GM21737 (cell line): ENCODE measurements around the gene NOS1AP.

Source experiments
- ATAC-seq: cut with Tn5 transposase; IDR thresholded peaks from one replicate; pipeline ENCODE4 v1.9.1; 2021; ENCODE audit warnings: mild to moderate bottlenecking, moderate library complexity; ENCODE audit not compliant: unreplicated experiment

The NOS1AP gene

GRCh38 chr1:162088281-162088969 is 18.9 kb downstream of the NOS1AP start:
- ATAC-seq: no peak

DNA sequence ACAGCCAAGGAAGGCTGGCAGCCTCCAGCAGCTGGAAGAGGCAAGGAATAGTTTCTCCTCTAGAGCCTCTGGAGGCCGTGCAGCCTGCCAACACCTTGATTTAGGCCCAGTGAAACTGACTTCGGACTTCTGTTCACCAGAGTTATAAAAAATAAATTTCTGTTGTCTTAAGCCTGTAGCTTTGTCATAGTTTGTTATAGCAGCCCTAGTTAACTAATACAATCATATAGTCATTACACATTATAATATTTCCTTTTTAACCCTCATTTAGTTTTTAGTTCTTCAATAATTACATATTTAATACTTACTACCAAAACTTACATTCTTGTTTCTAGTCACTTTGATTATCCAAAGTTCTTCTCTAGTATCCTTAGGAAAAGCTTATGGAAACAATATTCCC is 20.3 kb downstream of the NOS1AP start:
- no peak for ATAC-seq

GRCh38 chr1:162090378-162090777 is 20.9 kb downstream of the NOS1AP start:
- ATAC-seq: no peak

DNA sequence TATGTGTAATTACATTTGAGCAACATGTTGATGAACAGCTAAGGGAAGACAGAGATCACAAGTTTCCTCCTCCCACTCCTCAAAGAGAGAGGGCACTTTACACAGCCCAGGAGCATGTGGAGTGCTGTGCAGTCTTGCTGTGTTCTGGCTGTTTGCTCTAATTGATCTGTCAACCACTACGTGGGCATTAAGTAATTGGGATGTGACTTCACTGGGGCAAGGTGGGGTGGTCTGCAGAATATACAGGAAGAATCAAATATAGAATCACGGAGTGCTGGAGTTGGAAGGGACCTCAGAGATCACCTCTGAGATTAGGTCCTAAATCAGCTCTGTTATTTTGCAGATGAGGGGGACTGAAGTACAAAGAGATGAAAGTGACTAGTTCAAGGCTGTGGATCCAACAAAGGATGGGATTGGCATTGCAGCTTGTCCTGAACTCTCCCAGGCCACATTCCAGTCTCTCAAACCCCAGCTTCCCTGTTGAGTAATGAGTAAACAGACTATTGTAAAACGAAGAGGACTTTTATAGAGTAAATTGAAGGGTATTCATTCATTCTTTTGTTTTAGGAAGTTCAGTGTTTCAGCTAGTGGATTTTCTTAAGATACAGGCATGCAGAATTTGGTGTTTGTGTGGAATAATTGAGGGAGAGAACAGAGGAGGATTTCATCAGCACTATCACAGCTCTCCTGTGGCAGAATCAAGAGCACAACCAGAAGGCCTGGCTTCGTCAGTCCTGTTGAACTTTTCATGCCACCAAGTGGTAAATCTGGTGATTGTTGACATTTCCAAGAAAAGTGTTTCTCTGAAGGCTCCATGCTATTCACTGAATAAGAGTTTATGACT is 22.4 kb downstream of the NOS1AP start:
- ATAC-seq: no peak

DNA sequence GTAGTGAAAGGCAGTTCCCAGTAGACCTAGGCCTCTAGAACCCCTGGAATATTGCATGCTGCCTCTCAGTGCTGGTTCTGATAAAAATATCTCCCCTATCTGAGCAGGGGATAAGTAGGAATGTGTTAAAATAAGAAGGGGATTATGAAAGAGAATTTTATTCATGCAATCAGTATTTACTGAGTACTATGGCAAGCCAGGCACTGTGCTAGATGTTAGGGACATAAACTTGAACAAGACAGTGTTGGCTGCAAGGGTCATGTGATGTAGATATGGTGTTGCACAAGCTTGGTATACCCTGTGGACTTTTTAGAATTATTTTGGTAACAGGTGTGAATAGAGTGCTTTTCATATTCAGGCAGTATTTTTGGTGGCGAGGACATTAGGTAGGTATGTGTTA is 23.6 kb downstream of the NOS1AP start:
- no peak for ATAC-seq

DNA sequence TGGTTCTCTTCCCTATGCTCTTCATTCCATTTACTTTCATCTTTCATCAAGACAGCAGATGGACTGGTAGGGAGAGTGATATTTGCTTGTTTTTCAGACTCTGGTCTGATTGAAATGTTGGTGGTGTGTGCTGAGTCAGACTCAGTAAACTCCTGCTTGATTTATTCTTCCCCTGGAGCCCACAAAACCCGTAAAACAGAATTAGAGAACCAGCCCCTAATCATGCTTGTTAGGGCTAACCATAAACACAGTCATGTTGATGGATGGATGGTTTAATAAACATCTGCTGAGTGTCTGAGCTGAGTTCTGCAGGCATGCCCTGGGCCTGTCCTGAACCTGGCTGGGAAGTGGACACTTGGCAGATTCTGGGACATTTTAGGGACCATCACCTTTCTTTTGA is 24.8 kb downstream of the NOS1AP start:
- ATAC-seq: no peak

DNA sequence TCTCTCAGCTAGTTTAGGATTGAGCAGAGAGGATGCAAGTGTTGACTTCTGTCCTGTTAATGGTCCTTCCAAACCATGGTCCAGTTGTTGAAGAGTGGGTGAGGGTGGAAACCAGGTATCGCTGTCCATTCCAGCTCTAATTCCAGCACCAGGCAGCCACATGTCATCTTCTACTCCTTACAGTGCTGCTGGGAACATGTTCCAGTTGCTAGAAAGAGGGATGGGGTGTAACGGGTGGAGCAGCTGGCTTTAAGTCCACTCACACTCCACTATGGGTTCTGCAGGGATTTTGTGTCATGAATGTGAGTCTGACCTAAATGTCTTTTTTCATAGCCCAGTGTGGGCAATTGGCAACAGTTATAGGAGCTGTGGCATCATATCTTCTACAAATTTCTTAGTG is 25.2 kb downstream of the NOS1AP start:
- no peak for ATAC-seq

GRCh38 chr1:162107911-162108310 is 38.4 kb downstream of the NOS1AP start:
- no peak for ATAC-seq

DNA sequence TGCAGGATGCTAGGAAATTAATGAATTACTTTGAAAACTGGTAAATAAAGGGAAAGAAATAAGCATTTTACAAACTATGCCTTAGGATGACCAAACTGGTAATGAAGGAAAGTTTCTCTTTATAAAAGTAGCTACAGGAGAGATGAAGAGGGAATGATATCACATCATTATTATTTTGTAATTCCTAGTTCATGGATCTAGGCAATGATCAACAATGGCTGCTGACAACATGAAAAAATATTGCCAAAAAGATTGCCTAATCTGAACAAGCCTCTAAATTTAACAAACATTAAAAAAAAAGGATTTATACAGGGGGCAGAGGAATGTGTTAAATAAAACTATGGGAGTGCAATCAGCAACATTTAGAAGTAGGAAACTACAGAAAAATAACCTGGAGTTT is 38.9 kb downstream of the NOS1AP start:
- no peak for ATAC-seq

GRCh38 chr1:162110910-162111309 is 41.4 kb downstream of the NOS1AP start:
- no peak for ATAC-seq

- no peak for ATAC-seq
Observed at GRCh38 chr1:162111572-162111971, 42.1 kb downstream of the NOS1AP start.

DNA sequence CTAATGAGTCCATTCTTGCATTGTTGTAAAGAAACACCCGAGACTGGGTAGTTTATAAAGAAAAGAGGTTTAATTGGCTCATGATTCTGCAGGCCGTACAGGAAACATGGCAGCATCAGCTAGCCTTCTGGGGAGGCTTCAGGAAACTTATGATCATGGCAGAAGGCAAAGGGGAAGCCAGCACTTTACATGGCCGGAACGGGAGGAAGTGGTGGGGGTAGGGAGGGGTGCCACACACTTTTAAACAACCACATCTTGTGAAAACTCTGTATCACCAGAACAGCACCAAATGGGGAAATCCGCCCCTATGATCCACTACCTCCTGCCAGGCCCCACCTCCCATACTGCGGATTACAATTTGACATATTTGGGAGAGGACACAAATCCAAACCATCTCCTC is 43.9 kb downstream of the NOS1AP start:
- no peak for ATAC-seq

DNA sequence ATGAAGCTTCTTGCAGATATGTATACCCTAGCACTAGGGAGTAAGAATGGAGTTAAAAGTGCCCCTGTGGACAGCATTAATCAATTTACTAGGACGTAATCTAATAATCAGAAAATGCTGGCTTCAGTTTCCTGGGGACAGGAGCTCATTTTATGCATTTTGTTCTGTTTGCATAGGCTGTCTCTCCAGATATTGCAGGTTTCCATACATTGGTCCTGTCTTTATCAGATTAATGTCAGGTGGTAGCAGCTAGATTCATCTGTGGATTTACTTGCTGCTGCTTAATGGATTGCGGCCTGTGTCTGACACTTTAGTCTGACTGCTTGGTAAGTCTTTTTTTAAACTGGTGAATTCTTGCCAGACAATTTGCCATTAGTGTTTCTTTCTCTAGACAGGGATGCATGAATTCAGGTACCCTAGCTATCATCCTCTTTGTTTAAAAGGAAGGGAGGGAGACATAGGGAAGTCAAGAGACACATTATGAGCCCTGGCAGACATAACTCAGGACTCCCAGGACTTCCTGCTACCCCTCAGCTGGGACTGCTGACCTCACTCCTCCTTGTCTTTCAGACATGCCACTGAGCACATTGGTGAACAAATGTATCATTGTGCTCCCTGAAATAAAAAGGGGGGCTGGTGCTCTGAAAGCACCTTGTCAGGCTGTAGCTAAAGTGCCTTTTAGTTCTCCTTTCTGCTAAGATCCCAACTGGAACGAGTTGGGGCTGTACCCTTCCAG is 47.7 kb downstream of the NOS1AP start:
- ATAC-seq: no peak

GRCh38 chr1:162118063-162118462 is 48.6 kb downstream of the NOS1AP start:
- ATAC-seq: no peak

- no peak for ATAC-seq
Observed at GRCh38 chr1:162128693-162129356, 59.3 kb downstream of the NOS1AP start.

- ATAC-seq: no peak
Observed at GRCh38 chr1:162130308-162130707, 60.8 kb downstream of the NOS1AP start.

DNA sequence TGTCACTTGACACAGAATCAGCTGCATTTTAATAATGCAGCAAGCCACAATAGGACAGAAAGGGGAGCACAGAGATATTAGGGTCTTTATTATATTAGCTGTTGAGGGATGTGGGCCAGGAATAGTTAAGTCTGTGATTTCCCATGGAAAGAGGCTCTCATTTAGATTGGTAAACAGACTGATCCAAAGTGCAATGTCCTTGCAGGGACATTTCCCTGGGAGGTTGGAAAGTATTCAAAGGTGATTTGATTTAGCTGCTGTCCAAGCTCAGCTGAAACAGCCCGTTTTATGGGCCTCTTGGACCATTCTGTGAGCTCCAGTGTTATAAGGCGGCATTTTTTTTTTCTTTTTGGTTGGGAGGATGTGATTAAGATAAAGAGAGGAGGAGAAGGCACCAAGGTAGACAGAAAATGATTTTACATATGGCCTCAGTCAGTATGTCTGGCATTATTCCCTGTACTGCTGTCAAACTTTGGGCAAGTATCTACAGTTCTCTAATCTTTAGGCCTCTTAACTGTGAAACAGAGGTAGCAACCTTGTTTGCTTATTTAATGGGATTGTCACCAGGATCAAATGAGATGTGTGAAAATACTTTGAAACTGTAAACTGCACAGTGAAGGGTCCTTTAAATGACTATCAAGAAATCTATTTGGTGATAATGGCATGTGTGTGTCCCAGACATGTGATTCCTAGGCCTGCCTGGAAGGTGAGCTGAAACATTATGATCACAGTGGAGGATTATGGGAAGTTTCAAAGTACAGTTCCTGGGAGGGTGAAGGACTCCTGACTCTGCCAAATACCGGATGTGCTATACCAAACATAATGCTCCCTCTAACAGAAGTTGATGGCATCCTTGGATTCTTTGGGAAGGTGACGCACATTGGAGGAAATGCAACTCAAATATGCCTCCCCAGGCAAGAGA is 62.2 kb downstream of the NOS1AP start:
- no peak for ATAC-seq

GRCh38 chr1:162133566-162133965 is 64.1 kb downstream of the NOS1AP start:
- no peak for ATAC-seq

DNA sequence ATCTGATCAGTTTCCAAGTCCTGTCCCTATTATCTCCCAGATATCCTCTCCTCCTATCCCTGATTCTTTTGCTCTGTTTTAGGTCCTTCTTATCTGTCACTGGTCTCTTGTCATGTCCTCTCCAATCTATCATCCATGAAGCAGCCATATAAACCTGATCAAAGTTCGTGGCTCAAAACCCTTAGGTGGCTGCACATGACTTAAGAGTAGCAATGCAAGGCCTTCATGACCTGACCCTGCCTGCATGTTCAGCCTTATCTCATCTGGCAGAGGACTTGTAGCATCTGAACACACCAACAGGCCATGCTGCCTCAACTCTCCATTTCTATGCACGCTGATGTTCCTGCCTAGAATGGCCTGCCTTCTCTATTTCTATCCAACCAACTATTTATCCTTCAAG is 65.2 kb downstream of the NOS1AP start:
- ATAC-seq: no peak

GRCh38 chr1:162135271-162135775 is 65.8 kb downstream of the NOS1AP start:
- no peak for ATAC-seq
